Cardiac fibroblast (primary cell): ENCODE measurements around the gene APLF.
"Not testable (repeated sequence)": the region's sequence is repeated elsewhere in the genome, so short reads cannot be mapped to it uniquely, and the experiment has no call there.

Experiments used
- DNase-seq, 2 donors: peaks; one replicate each; pipeline versions ENCODE4 v3.0.0 to v3.0.0-alpha.2; 2010; ENCODE audit warnings: low read depth in 2 of 2
- H3K4me3 ChIP-seq, 2 donors: replicated peaks in 1 of 2; 1 replicate in 1 of 2; 2 replicates in 1 of 2; pipeline ENCODE4 v1.5.1; 2011; ENCODE audit warnings: low read depth in 2 of 2, low read length in 2 of 2, mild to moderate bottlenecking in 2 of 2, moderate library complexity in 1 of 2
- TF ChIP-seq, protein P1 (sequence below): IDR thresholded peaks from one replicate; pipeline ENCODE4 v1.5.1; 2011; ENCODE audit warnings: low read depth, mild to moderate bottlenecking, low read length, inconsistent platforms

APLF gene

DNA sequence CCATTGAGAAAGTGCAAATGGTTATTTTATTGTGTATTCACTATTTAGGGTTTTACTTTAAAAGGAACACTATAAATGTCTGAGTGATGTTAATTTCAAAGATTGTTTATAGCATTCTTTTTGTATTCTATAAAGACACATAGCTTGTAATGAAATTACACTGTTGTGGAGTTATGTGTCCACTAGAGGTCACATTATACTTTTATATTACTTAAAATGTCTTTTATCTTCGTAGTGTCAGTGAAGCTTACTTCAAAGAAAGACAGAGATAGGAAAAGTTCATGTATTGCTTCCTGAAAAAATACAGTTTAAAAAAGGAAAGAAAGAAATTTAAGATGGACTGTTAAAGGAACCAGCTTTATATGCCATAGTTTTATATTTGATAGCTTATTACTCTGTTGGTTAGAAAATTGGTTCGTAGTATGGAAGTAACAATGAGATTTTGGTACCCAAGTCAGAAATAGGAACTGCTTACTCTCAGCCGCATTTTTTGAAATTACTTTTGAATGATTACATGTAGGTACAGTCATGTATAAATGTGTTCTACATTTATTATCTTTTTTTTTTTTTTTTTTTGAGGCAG lies 20.5 kb downstream of the APLF start:
- no peak overlapping the region for H3K4me3 ChIP-seq
- peak; percentile 43 to 61 for DNase-seq
- TF ChIP-seq, protein P1, sequence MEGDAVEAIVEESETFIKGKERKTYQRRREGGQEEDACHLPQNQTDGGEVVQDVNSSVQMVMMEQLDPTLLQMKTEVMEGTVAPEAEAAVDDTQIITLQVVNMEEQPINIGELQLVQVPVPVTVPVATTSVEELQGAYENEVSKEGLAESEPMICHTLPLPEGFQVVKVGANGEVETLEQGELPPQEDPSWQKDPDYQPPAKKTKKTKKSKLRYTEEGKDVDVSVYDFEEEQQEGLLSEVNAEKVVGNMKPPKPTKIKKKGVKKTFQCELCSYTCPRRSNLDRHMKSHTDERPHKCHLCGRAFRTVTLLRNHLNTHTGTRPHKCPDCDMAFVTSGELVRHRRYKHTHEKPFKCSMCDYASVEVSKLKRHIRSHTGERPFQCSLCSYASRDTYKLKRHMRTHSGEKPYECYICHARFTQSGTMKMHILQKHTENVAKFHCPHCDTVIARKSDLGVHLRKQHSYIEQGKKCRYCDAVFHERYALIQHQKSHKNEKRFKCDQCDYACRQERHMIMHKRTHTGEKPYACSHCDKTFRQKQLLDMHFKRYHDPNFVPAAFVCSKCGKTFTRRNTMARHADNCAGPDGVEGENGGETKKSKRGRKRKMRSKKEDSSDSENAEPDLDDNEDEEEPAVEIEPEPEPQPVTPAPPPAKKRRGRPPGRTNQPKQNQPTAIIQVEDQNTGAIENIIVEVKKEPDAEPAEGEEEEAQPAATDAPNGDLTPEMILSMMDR: peak; percentile 37

- H3K4me3 ChIP-seq: not testable (repeated sequence)
- DNase-seq: peak; percentile 37 to 42
Measured at GRCh38 chr2:68488605-68489004, 21.2 kb downstream of the APLF start.

GRCh38 chr2:68489282-68489681 lies 21.9 kb downstream of the APLF start:
- TF ChIP-seq, protein P1: no peak
- H3K4me3 ChIP-seq: no peak overlapping the region
- DNase-seq: no peak

DNA sequence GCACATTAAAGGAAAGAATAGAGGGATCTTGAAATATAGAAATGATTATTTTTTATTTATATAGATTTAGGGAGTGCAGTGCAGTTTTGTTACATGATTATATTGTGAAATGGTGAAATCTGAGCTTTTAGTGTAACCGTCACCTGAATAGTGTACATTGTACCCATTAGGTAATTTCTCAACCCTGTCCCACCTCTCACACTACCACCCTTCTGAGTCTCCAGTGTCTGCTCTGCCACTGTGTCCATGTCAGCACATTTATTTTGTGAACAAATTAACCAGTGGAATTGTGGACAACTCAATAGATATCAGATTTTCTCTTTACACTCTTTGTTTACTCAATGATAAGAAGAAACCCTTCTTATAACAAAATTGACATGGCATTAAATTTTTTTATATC lies 24.2 kb downstream of the APLF start:
- TF ChIP-seq, protein P1: no peak
- DNase-seq: no peak
- no peak overlapping the region for H3K4me3 ChIP-seq

GRCh38 chr2:68499133-68499532 lies 31.7 kb downstream of the APLF start:
- no peak for DNase-seq
- TF ChIP-seq, protein P1: no peak

GRCh38 chr2:68500649-68501048 lies 33.3 kb downstream of the APLF start:
- TF ChIP-seq, protein P1: no peak
- DNase-seq: no peak
- H3K4me3 ChIP-seq: no peak overlapping the region

More at GRCh38 chr2:68499133-68499532, 31.7 kb downstream of the APLF start:
- no peak overlapping the region for H3K4me3 ChIP-seq

DNA sequence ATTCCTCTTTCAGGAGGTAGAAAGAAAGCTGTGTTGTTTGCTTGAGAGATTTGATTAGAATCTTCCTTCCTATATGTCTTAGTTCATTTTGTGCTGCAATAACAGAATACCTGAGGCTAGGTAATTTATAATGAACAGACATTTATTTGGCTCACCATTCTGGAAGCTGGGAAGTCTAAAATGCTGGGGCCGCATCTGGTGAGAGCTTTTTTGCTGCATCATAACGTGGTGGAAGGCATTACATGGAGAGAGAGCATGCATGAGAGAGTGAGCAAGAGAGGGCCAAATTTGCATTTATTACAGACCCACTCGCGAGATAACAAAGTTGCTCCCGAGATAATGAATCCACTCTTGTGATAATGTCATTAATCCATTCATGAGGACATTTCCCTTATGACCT lies 34.4 kb downstream of the APLF start:
- DNase-seq: no peak
- TF ChIP-seq, protein P1: no peak
- H3K4me3 ChIP-seq: no peak overlapping the region
